AML-193 (cell line): ENCODE data around the gene RIPK1.
A peak's percentile ranks its signal among the peaks of the same experiment; 100 is the strongest.
"Not testable (repeated sequence)": the region's sequence is repeated elsewhere in the genome, so short reads cannot be mapped to it uniquely, and the experiment has no call there.

ENCODE experiments used
- DNase-seq, 2 experiments: peaks; one replicate each; lab custom pipeline; 2025; lab: John Stamatoyannopoulos, UW

RIPK1 gene

GRCh38 chr6:3068329-3069214, at the start of gene RIPK1:
RIPK1 (plus strand) TSS chr6:3068494; CDS start chr6:3076824, 8,330 bp downstream.
- peak; percentile 85 to 90 for DNase-seq

GRCh38 chr6:3019065-3019464, 49.2 kb upstream of the RIPK1 start:
- DNase-seq: peak; percentile 10 to 35

- no peak for DNase-seq
Measured at GRCh38 chr6:3019749-3020320, 48.5 kb upstream of the RIPK1 start.

DNA sequence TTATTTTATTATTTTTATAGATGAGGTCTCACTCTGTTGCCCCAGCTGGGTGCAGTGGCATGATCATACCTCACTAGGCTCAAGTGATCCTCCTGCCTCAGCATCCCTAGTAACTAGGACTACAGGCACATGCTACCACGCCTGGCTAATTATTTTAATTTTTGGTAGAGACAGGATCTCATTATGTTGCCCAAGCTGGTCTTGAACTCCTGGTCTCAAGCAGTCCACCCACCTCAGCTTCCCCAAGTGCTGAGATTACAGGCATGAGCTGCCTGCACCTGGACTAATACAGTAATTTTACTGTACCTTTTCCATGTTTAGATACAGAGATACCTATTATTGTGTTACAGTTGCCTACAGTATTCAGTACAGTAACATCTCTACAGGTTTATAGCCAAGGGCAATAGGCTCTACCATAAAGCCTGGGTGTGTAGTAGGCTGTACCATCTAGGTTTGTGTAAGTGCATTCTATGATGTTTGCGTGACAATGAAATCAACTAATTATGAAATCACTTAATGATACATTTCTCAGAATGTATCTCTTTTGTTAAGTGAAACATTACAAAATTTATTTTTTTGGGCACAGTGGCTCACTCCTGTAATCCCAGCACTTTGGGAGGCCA, 47.2 kb upstream of the RIPK1 start:
- not testable (repeated sequence) for DNase-seq

GRCh38 chr6:3022765-3023662, 45.3 kb upstream of the RIPK1 start:
- peak; percentile 67 to 81 for DNase-seq

DNA sequence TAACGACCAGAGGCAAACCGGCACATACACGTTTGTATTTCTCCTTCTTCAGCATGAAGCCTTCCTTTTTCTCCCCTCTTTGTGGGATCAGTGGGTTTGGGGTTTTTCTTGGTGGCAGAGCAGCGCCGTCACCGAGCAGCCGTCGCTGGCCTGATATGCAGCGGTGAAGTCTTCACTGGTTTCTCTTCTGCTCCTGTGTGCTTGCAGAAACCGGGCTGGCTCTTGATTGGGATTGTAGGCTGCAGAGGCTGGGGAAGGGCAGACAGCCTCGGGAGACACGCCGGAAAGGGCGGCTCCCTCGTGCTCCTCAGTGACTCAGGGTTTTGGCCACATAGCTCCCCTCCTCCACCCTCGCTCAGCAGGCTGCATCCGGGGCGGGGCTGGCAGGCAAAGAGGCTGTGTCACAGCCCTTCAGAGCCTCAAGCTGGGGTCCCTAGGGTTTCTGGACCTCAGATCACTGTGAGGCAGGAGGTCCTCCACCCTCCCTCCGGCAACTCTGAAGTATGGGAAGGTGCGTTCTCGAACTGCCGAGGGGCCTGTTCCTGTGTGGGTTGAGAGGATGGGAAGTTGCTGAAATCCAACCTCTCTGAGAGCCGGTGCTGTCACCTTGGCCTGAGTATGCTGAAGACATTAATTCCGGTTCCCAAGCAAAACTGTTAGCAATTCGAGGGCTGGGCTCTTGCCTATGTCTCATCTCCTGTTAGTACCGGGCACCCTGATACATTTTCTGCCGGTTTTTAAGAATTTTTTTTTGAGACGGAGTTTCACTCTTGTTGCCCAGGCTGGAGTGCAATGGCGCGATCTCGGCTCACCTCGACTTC, 44.4 kb upstream of the RIPK1 start:
- peak; percentile 97 to 98 for DNase-seq

- DNase-seq: no peak
Measured at GRCh38 chr6:3026791-3027626, 41.3 kb upstream of the RIPK1 start.

GRCh38 chr6:3028156-3028555, 40.1 kb upstream of the RIPK1 start:
- not testable (repeated sequence) for DNase-seq

GRCh38 chr6:3031857-3032640, 36.2 kb upstream of the RIPK1 start:
- no peak for DNase-seq

DNA sequence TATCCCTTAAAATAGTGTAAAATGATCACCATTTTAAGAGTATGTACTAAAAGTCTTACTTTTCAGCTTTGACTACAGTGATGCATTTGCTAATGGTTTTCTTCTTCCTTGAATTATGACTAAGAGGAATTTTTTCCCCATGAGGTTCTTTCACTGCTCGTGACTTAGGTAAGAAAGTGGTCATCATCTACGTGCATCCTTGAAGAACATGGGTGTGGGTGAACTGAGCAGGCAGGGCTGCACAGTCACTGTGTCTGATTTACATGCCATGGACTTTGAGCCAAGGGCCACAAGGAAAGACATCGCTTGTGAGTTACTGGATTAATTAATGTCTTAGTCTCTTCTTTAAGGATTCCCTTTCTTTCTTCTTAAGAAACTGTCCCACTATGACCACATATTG, 35.3 kb upstream of the RIPK1 start:
- DNase-seq: no peak

DNA sequence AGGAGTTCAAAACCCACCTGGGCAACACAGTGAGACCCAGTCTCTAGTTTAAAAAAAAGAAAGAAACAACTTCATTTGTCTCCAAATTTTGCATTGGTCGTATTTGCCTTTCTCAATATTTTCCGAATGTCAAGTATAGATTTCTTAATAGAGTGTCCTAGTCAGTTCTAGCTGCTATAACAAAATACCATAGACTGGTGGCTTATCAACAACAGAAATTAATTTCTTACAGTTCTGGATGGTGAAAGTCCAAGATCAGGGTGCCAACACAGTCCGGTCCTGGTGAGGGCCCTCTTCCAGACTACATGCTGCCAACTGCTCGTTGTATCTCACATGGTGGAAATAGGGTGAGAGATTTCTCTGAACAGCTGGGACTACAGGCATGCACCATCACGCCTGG, 34.6 kb upstream of the RIPK1 start:
- no peak for DNase-seq

- DNase-seq: no peak
Measured at GRCh38 chr6:3035397-3035796, 32.9 kb upstream of the RIPK1 start.

DNA sequence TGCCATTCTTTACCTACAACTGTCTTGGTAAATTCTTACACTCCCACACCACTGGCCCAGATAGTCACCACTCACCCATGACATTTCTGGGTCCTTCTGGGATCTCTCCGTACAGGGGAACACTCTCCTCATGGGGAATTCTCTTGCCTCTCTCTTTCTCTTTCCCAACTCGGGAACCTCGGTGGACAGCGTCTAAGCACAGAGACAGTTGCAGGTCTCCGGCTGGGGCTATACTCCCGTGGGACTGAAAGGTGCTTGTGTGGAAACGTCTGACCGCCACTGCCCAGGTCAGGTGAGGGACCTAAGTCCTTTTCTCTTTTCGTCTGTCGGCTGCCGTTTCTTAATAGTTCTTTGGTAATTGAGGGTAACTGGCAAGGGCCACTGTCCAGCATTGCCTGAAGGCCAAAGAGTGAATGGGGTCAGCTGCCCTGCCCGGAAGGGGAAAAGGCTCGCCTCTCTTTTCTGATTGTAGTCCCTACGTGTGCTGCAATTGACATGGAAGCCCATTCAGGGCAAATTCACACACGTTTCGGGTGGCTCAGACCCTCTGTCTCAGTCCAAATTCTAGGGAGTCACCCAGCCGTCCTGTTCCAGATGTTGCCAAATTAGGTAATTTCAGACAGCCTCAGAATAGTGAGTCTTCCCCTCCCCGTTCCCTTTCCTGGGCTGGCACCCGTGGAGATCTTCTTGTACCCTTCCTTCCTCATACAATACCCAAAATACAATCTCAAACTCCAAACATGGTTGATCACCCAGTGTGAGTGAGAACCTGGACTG, 31.2 kb upstream of the RIPK1 start:
- DNase-seq: no peak

GRCh38 chr6:3037638-3038365, 30.5 kb upstream of the RIPK1 start:
- no peak for DNase-seq

DNA sequence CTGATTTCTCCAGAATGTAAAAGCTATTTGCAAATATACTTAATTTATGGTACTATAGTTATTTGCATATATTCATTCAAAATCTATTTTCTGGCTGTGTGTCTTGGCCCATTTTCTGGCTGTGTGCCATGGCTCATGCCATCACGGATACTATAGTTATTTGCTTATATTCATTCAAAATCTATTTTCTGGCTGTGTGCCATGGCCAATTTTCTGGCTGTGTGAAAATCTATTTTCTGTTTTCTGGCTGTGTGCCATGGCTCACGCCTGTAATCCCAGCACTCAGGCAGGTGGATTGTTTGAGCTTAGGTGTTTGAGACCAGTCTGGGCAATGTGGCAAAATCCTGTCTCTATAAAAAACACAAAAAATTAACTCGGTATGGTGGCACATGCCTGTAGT, 28.9 kb upstream of the RIPK1 start:
- DNase-seq: no peak

DNA sequence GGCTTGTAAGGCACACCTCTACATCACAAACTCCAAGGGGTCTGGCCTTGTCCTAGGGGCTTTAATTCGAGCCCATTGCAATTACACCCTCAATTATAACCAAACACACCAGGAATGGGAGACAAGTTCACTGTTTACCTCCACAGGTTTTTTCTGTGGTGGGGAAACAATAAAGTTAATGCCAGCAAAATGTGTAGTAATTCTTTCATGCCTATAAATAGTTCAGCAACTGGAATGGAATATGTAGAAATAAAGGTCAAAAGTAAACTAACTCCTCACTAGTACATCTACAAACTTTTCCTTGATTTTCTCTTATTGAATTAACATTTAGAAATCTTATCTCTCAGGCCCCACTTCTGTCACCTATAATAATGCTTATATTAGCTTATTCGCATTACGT, 27.1 kb upstream of the RIPK1 start:
- no peak for DNase-seq

- no peak for DNase-seq
Measured at GRCh38 chr6:3041606-3042005, 26.7 kb upstream of the RIPK1 start.

GRCh38 chr6:3045369-3045768, 22.9 kb upstream of the RIPK1 start:
- no peak for DNase-seq
